OCI-LY7 (cell line): ENCODE data around the gene MAIP1. TPM values are rescaled to one million over a fixed set of nuclear protein-coding genes. Genes with fewer than 3 reads are reported as not detected.

Source experiments
- BruUV-seq: library from RNA; stranded (reverse); fragments of 400-500 nt; replicated peaks from 2 replicates; lab custom pipeline; 2021; lab: Mats Ljungman, UMichigan
- CTCF ChIA-PET: fragments of 300-600 bp; sonication (Branson Sonifier 250); formaldehyde crosslinking; loops from one replicate; lab custom pipeline; 2022; ENCODE audit warnings: antibody characterized with exemption; ENCODE audit not compliant: unreplicated experiment; lab: Charles Lee
- POLR2A ChIA-PET: fragments of 300-600 bp; sonication (Branson Sonifier 250); formaldehyde crosslinking; loops from one replicate; lab custom pipeline; 2022; ENCODE audit warnings: antibody characterized with exemption; lab: Charles Lee
- DNase-seq: peaks from one replicate; pipeline ENCODE4 v3.0.0-alpha.2; 2015; ENCODE audit warnings: low spot score
- H2AFZ ChIP-seq: fragments of 200-600 bp; sonication (generic), shearing (Covaris generic); 2 replicates; pipeline ENCODE4 v1.6.1; 2014; ENCODE audit warnings: mild to moderate bottlenecking, antibody characterized with exemption, low read length, moderate library complexity
- H3K27ac ChIP-seq: fragments of 200-600 bp; sonication (generic); 2 replicates; pipeline ENCODE4 v1.5.1; 2014; ENCODE audit warnings: mixed run types, low read depth, mild to moderate bottlenecking, moderate library complexity, low read length, inconsistent platforms; ENCODE audit not compliant: poor library complexity, severe bottlenecking
- H3K36me3 ChIP-seq: fragments of 200-600 bp; sonication (generic); 2 replicates; pipeline ENCODE4 v1.6.1; 2014; ENCODE audit warnings: mild to moderate bottlenecking, antibody characterized with exemption, low read length, moderate library complexity, mixed read lengths; ENCODE audit not compliant: insufficient read depth
- H3K4me1 ChIP-seq: fragments of 200-600 bp; sonication (generic); 2 replicates; pipeline ENCODE4 v1.5.1; 2014; ENCODE audit warnings: mild to moderate bottlenecking, low read length; ENCODE audit not compliant: insufficient read depth, poor library complexity, severe bottlenecking
- H3K4me2 ChIP-seq: fragments of 200-600 bp; sonication (generic); 2 replicates; pipeline ENCODE4 v1.6.1; 2014; ENCODE audit warnings: mild to moderate bottlenecking, low read length
- H3K4me3 ChIP-seq: fragments of 200-600 bp; sonication (generic); 2 replicates; pipeline ENCODE4 v1.5.1; 2014; ENCODE audit warnings: mild to moderate bottlenecking, low read depth, low read length; ENCODE audit not compliant: poor library complexity, severe bottlenecking
- H3K79me2 ChIP-seq: fragments of 200-600 bp; sonication (generic); 2 replicates; pipeline ENCODE4 v1.6.1; 2016; ENCODE audit warnings: low read depth, mild to moderate bottlenecking, low read length, moderate library complexity, mixed read lengths; ENCODE audit not compliant: insufficient read depth
- H3K9me2 ChIP-seq: fragments of 200-600 bp; sonication (generic); 2 replicates; pipeline ENCODE4 v1.6.1; 2016; ENCODE audit warnings: mild to moderate bottlenecking, low read length, mixed read lengths; ENCODE audit not compliant: insufficient read depth
- H3K9me3 ChIP-seq: fragments of 200-600 bp; sonication (generic); 2 replicates; pipeline ENCODE4 v1.6.1; 2014; ENCODE audit warnings: mild to moderate bottlenecking, mixed run types, low read length, mixed read lengths
- H4K20me1 ChIP-seq: fragments of 200-600 bp; sonication (generic); 2 replicates; pipeline ENCODE4 v1.6.1; 2014; ENCODE audit warnings: mild to moderate bottlenecking, antibody characterized with exemption, low read length, moderate library complexity, mixed read lengths; ENCODE audit not compliant: insufficient read depth
- CTCF ChIP-seq: fragments of 200-600 bp; sonication (generic); conservative IDR thresholded peaks from 2 replicates; pipeline ENCODE4 v1.5.1; 2014; ENCODE audit warnings: mild to moderate bottlenecking, antibody characterized with exemption, low read length, moderate library complexity, mixed read lengths
- EZH2phosphoT487 ChIP-seq: fragments of 200-600 bp; sonication (generic); IDR thresholded peaks from 2 replicates; pipeline ENCODE4 v1.6.1; 2018; ENCODE audit warnings: low read depth, borderline replicate concordance, mild to moderate bottlenecking, mixed run types, antibody characterized with exemption, low read length, moderate library complexity, mixed read lengths
- intact Hi-C: fragments of 100-400 bp; cut with micrococcal nuclease; formaldehyde crosslinking; loops from one replicate; pipeline ENCODE4 v1.10.0; 2022; ENCODE audit not compliant: unreplicated experiment
- total RNA-seq, 2 experiments: library from RNA; depleted of rRNA in 1 of 2; stranded (reverse); fragments of >200 nt in 1 of 2; shearing (Covaris generic) in 1 of 2; gene quantifications; 2 replicates each; pipeline ENCODE4 v1.2.3, GENCODE V29; 2014 to 2022

The MAIP1 gene
- total RNA-seq, 2 experiments from 2014 or later = 25.3 to 29.8 TPM

- Histone ChIP-seq H3K4me3 (no peak overlapping the region), H3K4me1 (peaks cover 7% of the 10 kb centered on the region), H3K27ac (no peak overlapping the region), H3K36me3 (no peaks in the 10 kb centered on the region), H4K20me1 (no peaks in the 10 kb centered on the region), H3K79me2 (no peaks in the 10 kb centered on the region), H2AFZ (no peak overlapping the region), H3K9me3 (peaks cover 6% of the 10 kb centered on the region; the same call in 1 of the 2 replicates), H3K9me2 (no peaks in the 10 kb centered on the region), H3K4me2 (no peak overlapping the region)
- ChIA-PET POLR2A (no interaction called here), CTCF (no interaction called here)
- no peak for DNase-seq
- TF ChIP-seq EZH2phosphoT487 (no peak), CTCF (no peak)
- no TSS peak for BruUV-seq
- intact Hi-C loops = no loop called here
Observed at GRCh38 chr2:199982126-199982843, 26.9 kb downstream of the MAIP1 start.

GRCh38 chr2:199983534-199983933, 28.2 kb downstream of the MAIP1 start:
- H3K9me3 ChIP-seq = peaks cover 6% of the 10 kb centered on the region; the same call in 1 of the 2 replicates
- POLR2A ChIA-PET = interaction anchor here (0.7 kb wide), 1 partner anchor 27 kb away, joined by 3 read pairs; no protein-coding TSS in a partner anchor
- H3K36me3 ChIP-seq = no peaks in the 10 kb centered on the region
- CTCF ChIA-PET = no interaction called here
- peaks cover 7% of the 10 kb centered on the region for H3K4me1 ChIP-seq
- H3K4me2 ChIP-seq = no peak overlapping the region
- TF ChIP-seq CTCF (no peak), EZH2phosphoT487 (no peak)
- intact Hi-C loops = no loop called here
- no peaks in the 10 kb centered on the region for H3K9me2 ChIP-seq
- DNase-seq = no peak
- no peaks in the 10 kb centered on the region for H4K20me1 ChIP-seq
- no peak overlapping the region for H2AFZ ChIP-seq
- no peak overlapping the region for H3K27ac ChIP-seq
- H3K79me2 ChIP-seq = no peaks in the 10 kb centered on the region
- no peak overlapping the region for H3K4me3 ChIP-seq
- BruUV-seq = no TSS peak

DNA sequence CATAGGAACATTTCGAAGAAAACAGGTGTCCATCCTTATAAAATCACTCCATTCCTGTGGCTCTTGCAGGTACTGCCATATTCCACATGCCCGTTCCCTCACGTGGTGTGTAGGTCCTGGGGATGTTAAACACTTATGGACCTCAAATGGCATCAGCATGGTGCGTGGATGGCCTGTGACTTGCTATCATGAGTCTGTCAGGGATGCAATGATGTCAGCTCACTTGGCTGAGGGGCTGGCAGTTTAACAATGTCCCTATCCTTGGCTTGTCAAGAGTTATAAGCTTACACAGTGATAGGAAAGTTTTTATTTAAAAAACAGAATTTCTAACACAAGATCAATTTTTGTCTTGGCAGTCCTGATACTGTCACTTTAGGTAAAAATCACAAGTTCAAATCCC, 28.8 kb downstream of the MAIP1 start:
- Histone ChIP-seq H4K20me1 (no peaks in the 10 kb centered on the region), H3K4me2 (no peak overlapping the region), H3K79me2 (no peaks in the 10 kb centered on the region), H3K4me1 (peaks cover 7% of the 10 kb centered on the region), H3K9me3 (peaks cover 6% of the 10 kb centered on the region; the same call in 1 of the 2 replicates), H3K9me2 (no peaks in the 10 kb centered on the region), H3K27ac (no peak overlapping the region), H3K4me3 (no peak overlapping the region), H3K36me3 (no peaks in the 10 kb centered on the region), H2AFZ (no peak overlapping the region)
- ChIA-PET CTCF (no interaction called here), POLR2A (interaction anchor here (0.6 kb wide), 1 partner anchor 303 kb away, joined by 3 read pairs; no protein-coding TSS in a partner anchor)
- intact Hi-C loops = no loop called here
- DNase-seq = no peak
- TF ChIP-seq CTCF (no peak), EZH2phosphoT487 (no peak)
- no TSS peak for BruUV-seq
